NB4 (cell line): ENCODE measurements around the gene SRSF2.

Source experiments
- DNase-seq: peaks from one replicate; pipeline ENCODE4 v3.0.0; 2010; ENCODE audit warnings: low read depth
- H3K4me3 ChIP-seq: one replicate; pipeline ENCODE4 v1.5.1; 2011; ENCODE audit warnings: mild to moderate bottlenecking, low read depth, low read length, moderate library complexity
- MYC ChIP-seq: IDR thresholded peaks from 2 replicates; pipeline ENCODE4 v1.6.1; 2011; ENCODE audit warnings: low read depth, low read length
- POLR2A ChIP-seq: IDR thresholded peaks from 2 replicates; pipeline ENCODE4 v1.6.1; 2011; ENCODE audit warnings: mild to moderate bottlenecking; ENCODE audit not compliant: insufficient read length; ENCODE audit errors: extremely low read depth
- TF ChIP-seq, protein P1 (sequence below): IDR thresholded peaks from one replicate; pipeline ENCODE4 v1.5.1; 2012; ENCODE audit warnings: low read depth, low read length
- TF ChIP-seq, protein P2 (sequence below): IDR thresholded peaks from 2 replicates; pipeline ENCODE4 v1.6.1; 2011; ENCODE audit warnings: low read depth, low read length

Gene SRSF2

GRCh38 chr17:76710863-76711611 is 26.1 kb downstream of the SRSF2 start, which contains the start of gene MXRA7:
TSS of gene MXRA7 (minus strand) at chr17:76710965. CDS start at chr17:76710946, 19 bp downstream.
- peak; percentile 65 for DNase-seq
- peak within 1 kb of the TSS; percentile 40 for H3K4me3 ChIP-seq
- TF ChIP-seq MYC (no peak), POLR2A (no peak)
- TF ChIP-seq, protein P1, sequence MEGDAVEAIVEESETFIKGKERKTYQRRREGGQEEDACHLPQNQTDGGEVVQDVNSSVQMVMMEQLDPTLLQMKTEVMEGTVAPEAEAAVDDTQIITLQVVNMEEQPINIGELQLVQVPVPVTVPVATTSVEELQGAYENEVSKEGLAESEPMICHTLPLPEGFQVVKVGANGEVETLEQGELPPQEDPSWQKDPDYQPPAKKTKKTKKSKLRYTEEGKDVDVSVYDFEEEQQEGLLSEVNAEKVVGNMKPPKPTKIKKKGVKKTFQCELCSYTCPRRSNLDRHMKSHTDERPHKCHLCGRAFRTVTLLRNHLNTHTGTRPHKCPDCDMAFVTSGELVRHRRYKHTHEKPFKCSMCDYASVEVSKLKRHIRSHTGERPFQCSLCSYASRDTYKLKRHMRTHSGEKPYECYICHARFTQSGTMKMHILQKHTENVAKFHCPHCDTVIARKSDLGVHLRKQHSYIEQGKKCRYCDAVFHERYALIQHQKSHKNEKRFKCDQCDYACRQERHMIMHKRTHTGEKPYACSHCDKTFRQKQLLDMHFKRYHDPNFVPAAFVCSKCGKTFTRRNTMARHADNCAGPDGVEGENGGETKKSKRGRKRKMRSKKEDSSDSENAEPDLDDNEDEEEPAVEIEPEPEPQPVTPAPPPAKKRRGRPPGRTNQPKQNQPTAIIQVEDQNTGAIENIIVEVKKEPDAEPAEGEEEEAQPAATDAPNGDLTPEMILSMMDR: no peak
- TF ChIP-seq, protein P2, sequence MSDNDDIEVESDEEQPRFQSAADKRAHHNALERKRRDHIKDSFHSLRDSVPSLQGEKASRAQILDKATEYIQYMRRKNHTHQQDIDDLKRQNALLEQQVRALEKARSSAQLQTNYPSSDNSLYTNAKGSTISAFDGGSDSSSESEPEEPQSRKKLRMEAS: no peak

DNA sequence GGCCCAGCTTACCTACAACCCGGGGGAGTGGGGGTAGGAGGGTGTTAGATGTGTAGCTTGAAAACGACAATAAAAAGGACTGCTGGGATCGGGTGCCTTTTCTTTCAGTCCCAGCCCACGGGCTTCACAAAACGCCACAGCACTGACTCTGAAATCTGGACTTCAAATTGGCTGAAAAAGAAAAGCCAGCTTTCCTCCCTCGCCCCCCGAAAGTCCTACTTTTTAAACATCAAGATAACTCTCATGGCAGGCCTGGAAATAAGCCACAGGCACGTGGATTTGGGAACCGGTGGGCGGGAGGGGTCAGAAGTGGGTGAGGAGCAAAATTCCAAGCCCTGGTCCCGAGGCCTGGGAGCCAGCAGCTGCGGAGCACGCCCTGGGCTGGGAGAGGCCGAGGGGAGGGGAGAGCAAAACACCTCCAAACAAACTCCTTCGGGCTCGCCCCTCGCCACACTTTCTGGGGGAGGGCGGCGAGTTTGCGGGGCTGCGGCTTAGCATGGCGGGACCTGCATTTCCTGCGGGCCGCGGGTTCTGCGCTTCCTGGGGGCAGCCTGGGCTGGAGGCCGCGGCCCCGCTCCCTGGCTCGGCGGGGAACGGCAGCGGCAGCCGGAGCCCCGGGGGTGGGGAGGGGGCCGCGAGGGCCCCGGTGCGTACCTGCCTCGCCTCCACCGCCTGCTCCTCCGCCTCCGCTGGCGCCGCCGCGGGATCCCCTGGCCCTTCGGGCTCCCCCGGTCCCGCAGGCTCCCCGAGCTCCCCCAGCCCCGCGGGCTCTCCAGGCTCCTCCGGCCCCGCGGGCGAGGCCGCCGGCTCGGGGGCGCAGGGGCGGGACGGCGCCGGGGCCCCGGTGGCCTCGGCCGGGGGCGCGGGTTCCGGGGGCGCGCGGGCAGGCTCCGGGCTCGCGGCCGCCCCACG is 26.9 kb downstream of the SRSF2 start:
- H3K4me3 ChIP-seq: peak overlapping the region; percentile 40
- DNase-seq: peak; percentile 30

- H3K4me3 ChIP-seq: no peak overlapping the region
- TF ChIP-seq, protein P2: no peak
- TF ChIP-seq POLR2A (no peak), MYC (no peak)
- TF ChIP-seq, protein P1: no peak
- peak; percentile 41 for DNase-seq
Observed at GRCh38 chr17:76709077-76709950, 27.8 kb downstream of the SRSF2 start.

DNA sequence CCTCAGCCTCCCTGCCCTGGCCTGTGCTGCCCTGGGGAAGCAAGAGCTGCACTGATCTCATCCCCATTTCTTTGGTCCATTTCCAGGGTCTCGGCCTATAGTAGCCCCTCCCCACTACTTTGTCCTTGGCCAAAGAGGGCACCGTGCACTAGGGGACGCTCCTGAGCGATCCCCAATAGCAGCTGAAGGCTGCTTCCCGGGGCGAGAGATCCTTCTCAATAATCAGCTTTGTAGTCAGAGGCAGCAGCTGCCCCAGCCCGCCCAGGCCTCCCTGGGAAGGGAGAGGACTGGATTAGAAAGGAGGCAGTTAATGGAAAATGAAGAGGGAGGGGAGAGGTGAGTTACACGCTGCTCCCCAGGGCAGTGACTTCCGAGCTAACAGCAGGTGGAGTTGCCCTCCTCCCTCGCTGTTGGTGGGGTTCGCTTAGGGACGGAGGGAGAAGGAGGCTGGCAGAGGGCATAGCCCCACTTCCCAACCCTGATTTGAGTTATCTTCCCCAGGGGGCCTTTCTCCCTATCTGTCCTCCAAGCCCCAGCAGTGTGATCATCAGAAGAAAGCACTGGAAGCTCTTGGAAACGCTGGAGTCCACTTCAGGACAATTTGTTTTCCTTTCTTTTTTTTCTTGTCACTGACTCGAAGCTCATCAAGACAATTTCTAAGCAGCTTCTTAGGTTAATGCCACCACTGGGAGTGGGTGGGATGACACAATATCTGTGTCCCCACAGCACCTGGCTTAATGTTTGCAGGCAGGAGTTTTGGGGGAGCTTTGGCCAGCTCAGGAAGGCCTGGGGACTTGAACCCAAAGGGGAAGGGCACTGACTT is 28.9 kb downstream of the SRSF2 start:
- H3K4me3 ChIP-seq: no peak overlapping the region
- TF ChIP-seq MYC: no peak
- TF ChIP-seq, protein P2: no peak
- TF ChIP-seq, protein P1: peak; percentile 7
- DNase-seq: no peak

- DNase-seq: no peak
- no peak overlapping the region for H3K4me3 ChIP-seq
- TF ChIP-seq MYC: no peak
- TF ChIP-seq, protein P2: no peak
- TF ChIP-seq, protein P1: no peak
- TF ChIP-seq POLR2A: no peak
Observed at GRCh38 chr17:76706817-76707216, 30.3 kb downstream of the SRSF2 start.
